ENCODE measurements around the gene PXN.
A peak's percentile ranks its signal among the peaks of the same experiment; 100 is the strongest.
"Not testable (repeated sequence)": the region's sequence is repeated elsewhere in the genome, so short reads cannot be mapped to it uniquely, and the experiment has no call there.

The PXN gene

GRCh38 chr12:120204171-120204570 is 61.4 kb downstream of the PXN start:
- DNase-seq: no peak

GRCh38 chr12:120200364-120200800 is 65.1 kb downstream of the PXN start:
- no peak for DNase-seq

- DNase-seq: no peak
Observed at GRCh38 chr12:120199595-120200306, 65.8 kb downstream of the PXN start.

- DNase-seq: no peak
Observed at GRCh38 chr12:120199025-120199424, 66.5 kb downstream of the PXN start.

- DNase-seq: no peak
Observed at GRCh38 chr12:120197542-120197887, 68.0 kb downstream of the PXN start.

GRCh38 chr12:120196817-120197541 is 68.6 kb downstream of the PXN start:
- not testable (repeated sequence) for DNase-seq

- DNase-seq: no peak
Observed at GRCh38 chr12:120196363-120196762, 69.2 kb downstream of the PXN start.

GRCh38 chr12:120194534-120195395 is 70.8 kb downstream of the PXN start, which contains the start of gene GCN1:
GCN1 (minus strand) TSS chr12:120194715; CDS start chr12:120194697, 18 bp downstream.
- DNase-seq: peak; percentile 78

- DNase-seq: no peak
Observed at GRCh38 chr12:120194226-120194533, 71.3 kb downstream of the PXN start.

- not testable (repeated sequence) for DNase-seq
Observed at GRCh38 chr12:120193286-120193685, 72.2 kb downstream of the PXN start.

GRCh38 chr12:120190985-120191480 is 74.5 kb downstream of the PXN start:
- no peak for DNase-seq

GRCh38 chr12:120190386-120190785 is 75.1 kb downstream of the PXN start:
- no peak for DNase-seq

GRCh38 chr12:120186654-120187053 is 78.9 kb downstream of the PXN start:
- no peak for DNase-seq

- DNase-seq: no peak
Observed at GRCh38 chr12:120183211-120183631, 82.3 kb downstream of the PXN start.

- DNase-seq: no peak
Observed at GRCh38 chr12:120181991-120182631, 83.4 kb downstream of the PXN start.

- no peak for DNase-seq
Observed at GRCh38 chr12:120180975-120181374, 84.6 kb downstream of the PXN start.

- no peak for DNase-seq
Observed at GRCh38 chr12:120175537-120175936, 90.0 kb downstream of the PXN start.

- no peak for DNase-seq
Observed at GRCh38 chr12:120175062-120175461, 90.5 kb downstream of the PXN start.

GRCh38 chr12:120172053-120172452 is 93.5 kb downstream of the PXN start:
- DNase-seq: no peak

GRCh38 chr12:120170631-120171030 is 94.9 kb downstream of the PXN start:
- no peak for DNase-seq

GRCh38 chr12:120169946-120170345 is 95.6 kb downstream of the PXN start:
- no peak for DNase-seq

GRCh38 chr12:120168337-120168736 is 97.2 kb downstream of the PXN start:
- no peak for DNase-seq

- DNase-seq: no peak
Observed at GRCh38 chr12:120167529-120168095, 97.9 kb downstream of the PXN start.

Measured in NCI-H774 (cell line).